GM13976 (cell line): ENCODE measurements around the gene AGFG1.

ENCODE experiments used
- DNase-seq: peaks from one replicate; pipeline ENCODE4 v3.0.0; 2012; ENCODE audit warnings: low spot score
- in situ Hi-C: fragments of 300-500 bp; cut with MboI; formaldehyde crosslinking; loops from one replicate; pipeline ENCODE4 v1.12.0; 2022; ENCODE audit warnings: low sequenced_read_pairs, mixed read lengths, inconsistent platforms; ENCODE audit not compliant: unreplicated experiment
- TF ChIP-seq, protein P1 (sequence below): IDR thresholded peaks from 2 replicates; pipeline ENCODE4 v1.5.1; 2012; ENCODE audit warnings: borderline replicate concordance, mild to moderate bottlenecking; ENCODE audit not compliant: insufficient read depth; ENCODE audit errors: extremely low read depth, missing control alignments, control extremely low read depth

AGFG1 gene

GRCh38 chr2:227576812-227577211, 104.9 kb downstream of the AGFG1 start:
- DNase-seq: no peak
- in situ Hi-C loops: no loop called here
- TF ChIP-seq, protein P1, sequence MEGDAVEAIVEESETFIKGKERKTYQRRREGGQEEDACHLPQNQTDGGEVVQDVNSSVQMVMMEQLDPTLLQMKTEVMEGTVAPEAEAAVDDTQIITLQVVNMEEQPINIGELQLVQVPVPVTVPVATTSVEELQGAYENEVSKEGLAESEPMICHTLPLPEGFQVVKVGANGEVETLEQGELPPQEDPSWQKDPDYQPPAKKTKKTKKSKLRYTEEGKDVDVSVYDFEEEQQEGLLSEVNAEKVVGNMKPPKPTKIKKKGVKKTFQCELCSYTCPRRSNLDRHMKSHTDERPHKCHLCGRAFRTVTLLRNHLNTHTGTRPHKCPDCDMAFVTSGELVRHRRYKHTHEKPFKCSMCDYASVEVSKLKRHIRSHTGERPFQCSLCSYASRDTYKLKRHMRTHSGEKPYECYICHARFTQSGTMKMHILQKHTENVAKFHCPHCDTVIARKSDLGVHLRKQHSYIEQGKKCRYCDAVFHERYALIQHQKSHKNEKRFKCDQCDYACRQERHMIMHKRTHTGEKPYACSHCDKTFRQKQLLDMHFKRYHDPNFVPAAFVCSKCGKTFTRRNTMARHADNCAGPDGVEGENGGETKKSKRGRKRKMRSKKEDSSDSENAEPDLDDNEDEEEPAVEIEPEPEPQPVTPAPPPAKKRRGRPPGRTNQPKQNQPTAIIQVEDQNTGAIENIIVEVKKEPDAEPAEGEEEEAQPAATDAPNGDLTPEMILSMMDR: no peak

DNA sequence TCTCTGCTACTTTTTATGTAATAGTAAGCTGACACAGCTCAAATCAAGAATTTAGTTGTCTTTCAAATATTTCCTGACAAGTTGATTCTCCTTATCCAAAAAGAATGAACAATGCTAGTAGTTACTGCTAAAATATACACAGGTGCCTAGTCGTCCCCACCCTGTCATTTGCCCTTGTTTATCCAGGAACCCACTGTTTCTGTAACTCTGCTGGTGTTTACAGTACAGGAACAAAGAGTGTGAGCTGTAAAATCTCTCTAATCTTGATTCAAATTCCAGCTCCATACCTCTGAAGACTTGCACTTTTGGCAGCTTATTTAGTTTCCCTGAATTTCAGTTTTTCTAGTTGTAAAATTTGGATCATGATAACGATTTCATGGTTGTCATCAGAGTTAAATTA, 105.6 kb downstream of the AGFG1 start:
- no peak for DNase-seq
- in situ Hi-C loops: no loop called here
- TF ChIP-seq, protein P1: no peak

- TF ChIP-seq, protein P1: no peak
- in situ Hi-C loops: no loop called here
- DNase-seq: no peak
These were observed 106.7 kb downstream of the AGFG1 start for GRCh38 chr2:227578642-227579041.

GRCh38 chr2:227579791-227580190, 107.8 kb downstream of the AGFG1 start:
- DNase-seq: no peak
- TF ChIP-seq, protein P1: no peak
- in situ Hi-C loops: no loop called here

DNA sequence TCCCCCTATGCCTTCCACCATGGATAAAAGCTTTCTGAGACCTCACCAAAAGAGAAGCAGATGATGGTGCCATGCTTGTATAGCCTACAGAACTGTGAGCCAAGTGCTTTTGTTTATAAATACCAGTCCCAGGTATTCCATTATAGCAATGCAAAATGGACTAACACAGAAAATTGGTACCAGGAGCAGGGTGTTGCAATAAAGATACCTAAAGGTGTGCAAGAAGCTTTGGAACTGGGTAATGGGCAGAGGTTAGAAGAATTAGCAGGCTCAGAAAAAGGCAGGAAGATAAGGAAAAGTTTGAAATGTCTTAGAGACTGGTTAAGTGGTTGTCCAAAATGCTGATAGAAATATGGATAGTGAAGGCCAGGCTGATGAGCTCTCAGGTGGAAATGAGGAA, 110.4 kb downstream of the AGFG1 start:
- in situ Hi-C loops: no loop called here
- no peak for DNase-seq
- TF ChIP-seq, protein P1: no peak

GRCh38 chr2:227592694-227593387, 120.9 kb downstream of the AGFG1 start:
- in situ Hi-C loops: no loop called here
- DNase-seq: no peak
- TF ChIP-seq, protein P1: no peak
